RCC 7860 (cell line): ENCODE measurements around the gene MMGT1.

Experiments
- DNase-seq: peaks from one replicate; pipeline ENCODE4 v3.0.0-alpha.2; 2015; ENCODE audit warnings: low spot score
- FAIRE-seq: peaks from 2 replicates; lab custom pipeline; 2012; peaks lifted over from hg19 to GRCh38; lab: Jason Lieb, UNC

The MMGT1 gene

DNA sequence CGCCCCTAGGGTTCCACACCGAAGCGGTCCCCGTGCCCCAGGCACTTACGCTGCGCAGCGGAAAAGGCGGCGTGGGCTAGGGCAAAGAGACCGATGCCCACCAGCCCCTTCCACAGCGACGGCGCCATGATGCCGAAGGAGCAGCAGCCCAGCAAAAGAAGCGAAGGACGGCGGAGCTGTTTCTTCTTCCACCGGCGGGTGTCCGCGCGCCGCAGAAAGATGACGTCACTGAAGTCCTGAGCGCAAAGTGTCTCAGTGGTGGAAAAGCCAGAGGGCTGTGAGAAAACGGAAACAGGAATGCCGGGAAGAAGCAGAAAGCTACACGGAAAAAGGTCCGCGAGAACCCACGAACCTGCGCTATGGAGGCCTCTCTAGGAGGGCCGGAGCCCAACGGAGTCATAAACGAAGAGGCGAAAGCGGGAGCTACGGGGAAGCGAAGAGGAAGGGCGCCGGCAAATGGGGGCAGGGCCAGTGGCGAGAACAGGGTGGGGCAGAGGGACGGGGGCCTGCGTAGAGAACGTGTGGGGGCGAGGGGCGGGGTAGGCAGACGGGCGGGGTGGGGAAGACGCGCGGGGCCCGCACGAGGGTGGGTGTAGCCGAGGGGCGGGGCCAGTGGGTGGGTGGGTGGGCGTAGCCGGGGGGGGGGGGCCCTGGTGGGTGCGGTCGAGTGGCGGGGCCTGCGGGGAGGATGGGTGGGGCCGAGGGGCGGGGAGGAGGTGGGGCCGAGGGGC is at the start of gene MMGT1:
Gene MMGT1 (minus strand): TSS at position 441 of the 731 bp plus-strand sequence. CDS start 313 bp downstream, at position 128.
- peak; percentile 66 for DNase-seq
- no peak for FAIRE-seq

DNA sequence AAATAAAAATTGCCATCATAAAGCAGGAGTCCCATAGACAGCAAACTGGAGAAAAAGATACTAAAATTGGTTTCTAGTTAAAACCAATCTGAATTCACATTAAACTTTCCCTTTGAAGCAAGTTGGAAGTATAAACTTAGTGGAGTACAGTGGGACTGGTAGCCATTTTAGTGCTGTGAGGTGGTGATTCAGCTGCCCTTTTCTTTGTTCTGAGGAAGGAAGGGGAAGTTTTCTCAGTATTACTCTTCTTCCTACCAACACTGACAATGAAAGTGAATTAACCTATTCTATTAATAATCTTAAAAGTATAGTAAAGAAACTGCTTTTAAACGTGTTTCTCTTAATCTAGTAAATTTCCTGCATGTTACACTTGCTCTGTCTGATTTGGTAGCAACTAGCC is 48.1 kb upstream of the MMGT1 start:
- DNase-seq = no peak
- no peak for FAIRE-seq

DNA sequence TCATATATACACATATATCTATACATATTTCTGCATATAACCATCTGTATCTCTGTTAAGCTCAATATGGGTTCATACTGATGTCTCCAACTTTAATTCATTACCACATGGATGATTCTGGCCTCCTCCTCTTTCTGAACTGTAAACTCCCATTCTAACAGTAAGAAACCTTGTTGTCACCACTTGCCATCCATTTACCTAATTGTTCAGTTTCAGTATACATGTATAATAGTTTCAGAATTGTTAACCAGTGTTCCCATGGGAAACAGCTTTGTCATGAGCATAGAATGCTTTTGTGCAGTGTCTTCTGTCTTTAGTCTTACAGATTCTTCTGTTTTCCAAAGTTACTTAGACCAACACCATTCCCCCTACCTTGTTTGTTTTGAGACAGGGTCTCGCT is 47.4 kb upstream of the MMGT1 start:
- FAIRE-seq (no peak), DNase-seq (no peak)

DNA sequence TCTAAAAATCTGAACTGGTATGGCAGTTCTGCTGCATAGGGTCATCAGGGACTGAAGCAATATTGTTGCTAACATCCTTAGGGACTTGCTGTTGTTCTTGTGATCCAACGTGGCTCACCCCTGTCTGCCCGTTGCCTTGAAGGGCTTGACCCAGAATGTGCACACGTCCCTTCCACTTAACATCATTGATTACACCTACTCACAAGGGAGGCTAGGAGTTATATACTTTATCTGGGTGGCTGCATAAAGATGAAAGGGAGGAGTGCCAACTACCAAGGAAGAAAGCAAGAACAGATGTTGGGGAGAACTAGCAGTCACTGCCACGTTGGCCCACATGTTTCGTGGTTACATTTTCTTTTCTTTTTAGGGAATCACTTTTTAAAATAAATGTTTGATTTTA is 45.4 kb upstream of the MMGT1 start:
- no peak for DNase-seq
- FAIRE-seq = no peak

DNA sequence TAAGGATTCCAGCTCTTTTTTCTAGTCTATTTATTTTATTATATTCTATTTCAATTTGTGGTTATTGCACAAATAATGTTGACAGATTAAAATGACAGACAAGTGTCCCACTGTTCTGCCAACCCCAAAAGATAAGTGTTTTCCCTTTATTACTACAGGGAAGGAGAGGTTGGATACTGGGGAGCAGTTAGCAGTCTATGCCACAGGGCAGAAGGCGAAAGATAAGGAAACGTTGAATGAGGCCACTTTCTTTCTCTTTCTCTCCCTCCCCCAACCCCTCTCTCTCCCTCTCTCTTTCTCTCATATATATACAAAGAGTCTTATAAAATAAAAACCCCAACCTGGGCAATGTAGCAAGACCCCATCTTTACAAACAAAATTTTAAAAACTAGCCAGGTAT is 43.1 kb upstream of the MMGT1 start:
- FAIRE-seq = no peak

DNA sequence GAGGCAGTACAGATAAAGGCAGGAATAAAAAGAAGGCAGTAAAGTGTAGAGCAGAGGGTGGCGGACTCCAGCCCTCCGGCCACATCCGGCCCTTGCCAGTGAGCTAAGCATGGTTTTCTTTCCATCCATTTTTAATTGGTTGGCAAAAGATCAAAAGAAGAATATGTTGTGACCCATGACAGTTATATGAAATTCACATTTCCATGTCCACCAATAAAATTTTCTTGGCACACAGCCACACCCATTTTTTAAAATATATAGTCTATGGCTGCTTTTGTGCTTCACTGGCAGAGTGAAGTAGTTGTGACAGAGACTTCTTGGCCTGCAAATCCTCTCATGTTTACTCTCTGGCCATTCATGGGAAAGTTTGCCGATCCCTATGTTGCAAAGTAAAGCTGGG is 41.2 kb upstream of the MMGT1 start:
- FAIRE-seq = no peak
- no peak for DNase-seq

More for the DNA sequence above, 43.1 kb upstream of the MMGT1 start:
- DNase-seq = no peak

DNA sequence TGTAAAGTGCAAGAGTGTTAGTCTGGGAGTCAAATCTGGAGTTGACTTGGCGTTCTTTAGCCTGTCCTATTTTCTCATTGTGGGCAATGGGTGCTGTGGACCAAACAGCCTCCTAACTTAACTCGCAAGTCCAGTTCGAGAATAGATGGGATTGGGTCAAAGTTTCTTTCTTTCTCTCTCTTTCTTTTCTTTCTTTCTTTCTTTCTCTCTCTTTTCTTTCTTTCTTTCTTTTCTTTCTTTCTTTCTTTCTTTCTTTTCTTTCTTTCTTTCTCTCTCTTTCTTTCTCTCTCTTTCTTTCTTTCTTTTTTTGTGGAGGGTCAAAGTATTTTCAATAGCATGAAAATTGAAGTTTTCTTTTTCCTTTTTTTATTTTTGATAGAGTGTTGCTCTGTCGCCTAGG is 14.5 kb upstream of the MMGT1 start:
- DNase-seq = no peak
- no peak for FAIRE-seq

DNA sequence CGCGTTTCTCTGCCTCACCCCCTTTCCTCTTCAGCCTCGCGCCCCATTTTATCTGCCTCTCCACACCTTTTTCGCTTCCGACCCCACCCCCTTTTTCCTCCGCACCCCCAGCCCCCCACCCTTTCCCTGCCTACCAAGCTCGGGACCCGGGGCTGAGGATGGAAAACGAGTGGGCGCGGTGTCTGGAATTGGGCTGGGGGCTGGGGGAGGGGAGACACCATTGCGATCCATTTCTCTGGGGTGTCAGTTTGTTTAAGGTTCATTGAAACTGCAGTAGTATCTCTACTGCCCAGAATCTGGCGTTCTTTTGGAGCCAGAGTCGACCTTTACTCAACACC is 12.2 kb upstream of the MMGT1 start:
- DNase-seq (no peak), FAIRE-seq (no peak)

DNA sequence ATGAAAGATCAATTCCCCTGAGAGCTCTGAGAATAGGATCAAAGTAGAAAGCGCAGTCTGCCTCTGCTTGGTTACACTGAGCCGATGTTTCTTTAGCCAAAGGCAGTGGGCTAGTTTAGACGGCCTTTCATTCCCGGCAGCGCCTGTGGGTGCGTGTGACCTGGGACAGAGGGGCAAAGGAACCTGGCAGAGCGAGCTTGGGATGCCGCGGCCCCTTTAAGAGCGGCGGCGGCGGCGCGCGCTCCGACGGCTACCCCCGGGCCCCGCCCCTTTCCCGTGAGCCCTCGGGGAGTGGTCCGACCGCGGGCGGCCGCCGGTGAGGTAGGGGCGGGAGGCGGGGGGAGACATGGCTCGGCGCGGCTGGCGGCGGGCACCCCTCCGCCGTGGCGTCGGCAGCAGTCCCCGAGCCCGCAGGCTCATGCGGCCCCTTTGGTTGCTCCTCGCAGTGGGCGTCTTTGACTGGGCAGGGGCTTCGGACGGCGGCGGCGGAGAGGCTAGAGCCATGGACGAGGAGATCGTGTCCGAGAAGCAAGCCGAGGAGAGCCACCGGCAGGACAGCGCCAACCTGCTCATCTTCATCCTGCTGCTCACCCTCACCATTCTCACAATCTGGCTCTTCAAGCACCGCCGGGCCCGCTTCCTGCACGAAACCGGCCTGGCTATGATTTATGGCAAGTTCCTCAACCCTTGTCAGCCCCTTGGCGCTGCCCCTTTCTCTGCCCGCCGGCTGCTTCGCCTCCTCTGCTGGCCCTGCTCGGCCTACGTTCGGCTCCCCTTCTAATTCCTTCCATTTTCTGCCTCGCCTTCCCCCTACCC is 11.6 kb upstream of the MMGT1 start, which contains the start of gene SLC9A6:
Gene SLC9A6 (plus strand): TSS at position 279 of the 816 bp plus-strand sequence. CDS start 224 bp downstream, at position 503.
- DNase-seq (peak; percentile 12), FAIRE-seq (no peak)

DNA sequence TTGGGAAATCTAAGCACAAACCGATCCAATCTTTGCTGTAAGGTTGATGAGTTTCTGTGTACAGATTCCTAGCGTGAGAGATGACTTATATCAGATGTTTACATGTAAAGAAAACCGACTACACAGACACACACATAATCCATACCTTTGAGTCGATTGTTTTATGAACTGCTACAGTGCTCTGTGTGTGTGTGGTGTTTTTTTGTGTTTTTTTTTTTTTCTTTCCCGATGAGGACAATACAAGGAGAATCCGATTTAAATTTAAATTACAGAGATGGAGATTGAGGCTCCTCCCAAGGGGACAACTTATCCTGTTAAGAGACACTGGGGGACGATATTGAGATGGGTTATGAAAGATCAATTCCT is 11.0 kb upstream of the MMGT1 start:
- no peak for DNase-seq
- FAIRE-seq = no peak

DNA sequence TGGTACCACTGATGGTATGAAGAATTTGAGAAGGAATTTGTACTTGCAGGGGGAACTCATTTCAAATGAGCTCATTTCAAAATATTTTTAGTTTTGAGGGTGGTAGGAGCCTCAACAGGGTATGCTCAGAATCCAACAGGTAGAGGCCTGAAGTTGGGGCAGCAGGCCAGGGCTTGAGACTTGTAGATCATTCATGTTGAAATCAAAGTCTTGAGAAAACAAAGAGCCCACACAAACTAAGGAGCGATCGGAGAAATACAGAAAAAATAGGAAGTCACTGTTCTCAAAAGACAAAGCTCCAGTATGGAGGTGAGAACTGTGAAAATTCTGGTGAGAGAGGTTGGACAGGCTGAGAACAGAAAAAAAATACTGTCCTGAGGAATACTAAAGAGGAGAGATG is 10.5 kb upstream of the MMGT1 start:
- no peak for DNase-seq
- FAIRE-seq = no peak

DNA sequence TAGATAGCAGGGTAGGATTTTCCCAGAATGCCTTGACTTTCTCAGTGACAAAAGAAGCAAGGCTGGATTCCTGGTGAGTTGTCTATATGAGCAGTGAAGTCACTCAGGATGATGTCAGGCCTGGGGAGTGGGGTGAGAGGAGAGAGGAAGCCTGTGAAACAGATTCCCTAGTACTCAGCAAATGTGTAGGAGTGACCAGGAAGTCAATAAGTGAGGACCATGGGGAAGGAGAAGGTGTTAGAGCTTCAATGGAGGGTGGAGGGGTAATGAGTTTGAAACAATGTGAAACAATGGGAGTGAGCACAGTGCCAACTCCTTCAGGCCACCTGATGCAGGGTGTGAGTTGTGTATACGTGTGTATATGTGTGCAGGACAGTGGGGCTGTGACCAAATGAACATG is 9.1 kb upstream of the MMGT1 start:
- DNase-seq = no peak
- no peak for FAIRE-seq

DNA sequence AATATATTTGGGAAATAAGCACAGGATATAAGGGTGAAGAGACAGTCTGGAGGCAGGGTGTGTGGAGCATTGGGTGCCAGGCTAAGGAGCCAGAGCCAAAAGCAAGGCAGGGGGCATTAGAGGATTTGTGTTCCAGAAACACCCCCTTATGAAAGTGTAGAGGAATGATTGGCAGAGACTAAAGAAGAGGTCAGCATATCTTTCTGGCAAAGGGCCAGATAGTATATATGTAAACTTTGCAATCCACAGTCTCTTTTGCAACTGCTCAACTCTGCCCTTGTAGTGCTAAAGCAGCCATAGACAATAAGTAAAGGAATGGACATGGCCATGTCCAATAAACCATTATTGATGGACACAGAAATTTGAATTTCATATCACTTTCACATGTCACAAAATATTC is 7.9 kb upstream of the MMGT1 start:
- no peak for FAIRE-seq
- no peak for DNase-seq

DNA sequence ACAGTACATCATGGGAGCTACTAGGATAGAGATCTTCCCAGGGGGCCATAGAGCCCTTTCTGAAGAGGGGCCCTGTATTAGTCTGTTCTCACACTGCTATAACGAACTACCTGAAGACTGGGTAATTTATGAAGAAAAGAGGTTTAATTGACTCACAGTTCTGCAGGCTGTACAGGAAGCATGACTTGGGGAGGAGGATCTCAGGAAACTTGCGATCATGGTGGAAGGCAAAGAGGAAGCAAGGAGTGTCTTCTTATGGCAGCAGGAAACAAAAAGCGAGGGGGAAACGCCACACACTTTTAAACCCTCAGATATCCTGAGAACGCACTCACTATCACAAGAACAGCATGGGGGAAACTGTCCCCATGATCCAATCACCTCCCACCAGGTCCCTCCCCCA is 7.2 kb upstream of the MMGT1 start:
- FAIRE-seq (no peak), DNase-seq (no peak)

DNA sequence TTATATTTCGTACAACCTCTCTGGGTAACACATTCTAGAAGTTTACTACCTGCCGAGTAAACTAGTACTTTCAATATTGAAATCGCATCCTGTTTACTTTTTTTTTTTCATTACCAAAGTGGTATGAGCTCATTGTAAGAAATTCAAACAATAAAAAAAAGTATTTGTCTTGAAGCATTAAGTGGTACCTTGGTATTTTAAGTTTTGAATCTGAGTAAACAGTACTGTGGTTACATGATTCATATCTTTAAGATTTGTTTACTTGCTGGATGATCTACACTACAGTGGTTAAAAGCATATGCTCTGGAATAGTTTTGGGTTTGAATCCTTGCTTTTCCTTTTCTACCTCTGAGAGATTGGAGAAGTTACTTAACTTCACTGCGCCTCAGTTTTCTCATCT is 3.8 kb upstream of the MMGT1 start:
- no peak for DNase-seq
- no peak for FAIRE-seq

DNA sequence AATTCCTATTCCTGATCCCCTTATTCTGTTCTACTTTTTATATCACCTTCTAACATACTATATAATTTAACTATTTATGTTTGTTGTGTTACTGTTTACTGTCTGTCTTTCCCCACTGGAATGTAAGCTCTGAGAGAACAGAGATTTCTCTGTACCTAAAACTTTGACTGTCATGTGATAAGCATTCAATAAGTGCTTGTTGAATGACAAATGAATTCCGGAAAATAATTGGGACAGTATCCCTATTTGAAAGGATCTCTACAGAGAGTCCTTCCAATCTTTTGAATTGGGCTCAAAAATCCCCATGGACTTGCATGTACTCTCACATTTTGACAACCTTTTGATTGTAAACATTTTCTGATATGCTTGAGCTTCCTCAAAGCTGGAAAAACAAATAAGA is 1.6 kb upstream of the MMGT1 start:
- DNase-seq (no peak), FAIRE-seq (no peak)

DNA sequence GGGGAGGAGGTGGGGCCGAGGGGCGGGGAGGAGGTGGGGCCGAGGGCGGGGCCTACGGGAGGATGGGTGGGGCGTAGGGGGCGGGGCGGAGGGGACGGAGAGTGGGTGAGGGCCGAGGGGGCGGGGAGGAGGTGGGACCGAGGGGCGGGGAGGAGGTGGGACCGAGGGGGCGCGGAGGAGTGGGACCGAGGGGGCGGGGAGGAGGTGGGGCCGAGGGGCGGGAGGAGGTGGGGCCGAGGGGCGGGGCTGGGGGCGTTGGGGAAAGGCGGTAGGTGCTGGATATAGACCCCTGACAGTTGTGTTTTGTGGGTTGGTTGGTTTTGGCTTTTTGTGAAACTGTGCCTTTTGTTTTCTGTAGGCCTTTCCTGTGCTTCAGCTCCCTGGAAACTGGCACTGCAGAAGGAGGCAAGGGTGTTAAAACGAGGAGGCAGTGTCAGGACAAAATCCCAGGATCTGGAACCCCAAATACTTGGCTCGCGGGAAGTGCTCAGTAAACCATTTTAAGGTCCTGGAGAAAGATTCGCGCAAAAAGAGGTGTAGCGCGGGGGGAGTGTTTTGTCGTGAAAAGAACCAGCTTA is 580 bp upstream of the MMGT1 start:
- FAIRE-seq (no peak), DNase-seq (no peak)

DNA sequence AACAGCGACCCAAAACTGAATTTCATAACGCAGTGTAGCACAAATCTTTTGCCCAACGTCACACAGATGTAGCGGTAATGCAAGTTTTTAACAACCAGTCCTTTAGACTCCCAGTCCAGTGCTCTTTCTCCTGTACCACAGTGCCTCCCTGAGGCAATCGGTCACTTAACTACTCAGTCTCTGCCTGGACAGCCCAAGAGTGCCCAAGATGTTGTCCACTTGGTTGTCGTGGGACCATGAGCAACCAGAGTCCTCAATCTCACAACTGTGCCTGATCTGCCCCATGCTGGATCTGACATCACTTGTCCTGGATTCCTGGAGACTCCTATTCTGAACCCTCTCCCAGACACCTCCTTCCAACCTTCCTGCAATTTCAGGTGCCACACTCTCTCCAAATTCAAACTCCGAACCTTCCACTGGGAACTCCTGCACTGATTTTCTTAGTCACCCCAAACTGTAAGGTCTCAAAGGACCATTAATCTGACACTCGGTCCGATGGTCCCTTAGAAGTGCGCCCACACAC is 702 bp downstream of the MMGT1 start:
- FAIRE-seq = no peak
- peak; percentile 10 for DNase-seq

DNA sequence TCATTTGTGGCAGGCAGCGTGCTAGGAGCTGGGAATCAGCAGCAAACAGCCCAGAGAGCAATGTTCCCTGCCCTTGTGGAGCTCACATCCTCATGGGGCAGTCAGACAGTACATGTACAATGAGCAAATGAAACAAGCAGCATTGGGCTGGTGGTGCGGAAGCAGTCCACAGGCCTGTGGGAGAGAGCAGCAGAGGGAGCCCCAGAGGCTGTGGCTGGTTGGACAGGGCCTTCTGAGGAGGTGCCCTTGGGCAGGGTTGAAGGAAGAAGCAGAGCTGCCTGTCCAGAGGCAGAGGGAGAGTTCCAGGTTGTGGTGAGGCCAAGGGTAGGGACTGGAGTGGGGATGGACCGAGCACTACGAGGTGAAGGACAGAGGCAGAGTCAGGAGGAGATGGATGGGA is 22.5 kb downstream of the MMGT1 start:
- FAIRE-seq (no peak), DNase-seq (no peak)

DNA sequence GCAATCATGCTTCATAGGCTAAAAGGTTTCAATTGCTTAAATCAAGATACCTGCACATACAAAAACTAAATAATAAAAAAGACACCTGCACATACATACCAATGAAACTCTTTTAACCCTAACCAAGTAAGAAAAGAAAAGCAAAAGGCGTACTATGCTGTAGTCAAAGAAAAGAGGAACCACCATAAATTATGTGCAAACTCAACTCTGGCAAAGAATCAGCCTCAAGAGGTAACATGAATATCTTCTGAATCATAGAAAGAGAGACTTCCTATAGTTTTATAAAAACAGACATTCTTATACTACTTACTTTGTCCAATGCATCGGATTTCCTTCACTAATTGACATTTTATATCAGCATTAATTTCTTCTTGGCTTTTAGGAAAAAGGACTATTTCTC is 29.3 kb downstream of the MMGT1 start:
- no peak for DNase-seq
- no peak for FAIRE-seq

DNA sequence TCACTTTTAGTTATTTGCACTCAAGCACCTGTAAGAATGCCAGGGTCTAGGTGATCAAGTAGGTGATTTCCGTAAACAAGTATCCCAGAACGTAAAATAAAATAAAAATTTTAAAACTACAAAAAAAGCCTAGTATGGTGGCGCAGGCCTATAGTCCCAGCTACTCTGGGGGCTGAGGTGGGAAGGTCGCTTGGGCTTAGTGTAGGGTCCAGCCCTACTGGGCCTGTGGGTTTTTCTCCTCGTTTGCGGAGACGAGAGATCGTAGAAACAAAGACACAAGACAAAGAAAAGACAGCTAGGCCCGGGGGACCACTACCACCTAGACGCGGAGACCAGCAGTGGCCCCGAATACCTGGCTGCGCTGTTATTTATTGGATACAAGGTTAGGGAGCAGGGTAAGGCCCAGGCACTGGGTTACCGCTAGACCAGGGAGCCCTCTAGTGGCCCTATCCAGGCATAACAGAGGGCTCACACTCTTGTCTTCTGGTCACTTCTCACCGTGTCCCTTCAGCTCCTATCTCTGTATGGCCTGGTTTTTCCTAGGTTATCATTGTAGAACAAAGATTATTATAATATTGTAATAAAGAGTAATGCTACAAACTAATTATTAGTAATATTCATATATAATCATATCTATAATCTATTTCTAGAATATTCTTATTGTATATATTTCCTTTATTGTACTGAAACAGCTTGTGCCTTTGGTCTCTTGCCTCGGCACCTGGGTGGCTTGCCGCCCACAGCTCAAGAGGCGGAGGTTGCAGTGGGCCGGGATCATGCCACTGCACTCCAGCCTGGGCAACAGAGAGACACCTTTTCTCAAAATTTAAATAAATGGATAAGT is 41.9 kb downstream of the MMGT1 start:
- no peak for DNase-seq
- FAIRE-seq = peak; percentile 7
